ENCODE results near the gene DNAJC16. TPM values are rescaled to one million over a fixed set of nuclear protein-coding genes. Genes with fewer than 3 reads are reported as not detected.

The DNAJC16 gene
- total and polyA plus RNA-seq, 2 of the 4 experiments (the other 2 are of a cell fraction) = 8.0 to 13.1 TPM

DNA sequence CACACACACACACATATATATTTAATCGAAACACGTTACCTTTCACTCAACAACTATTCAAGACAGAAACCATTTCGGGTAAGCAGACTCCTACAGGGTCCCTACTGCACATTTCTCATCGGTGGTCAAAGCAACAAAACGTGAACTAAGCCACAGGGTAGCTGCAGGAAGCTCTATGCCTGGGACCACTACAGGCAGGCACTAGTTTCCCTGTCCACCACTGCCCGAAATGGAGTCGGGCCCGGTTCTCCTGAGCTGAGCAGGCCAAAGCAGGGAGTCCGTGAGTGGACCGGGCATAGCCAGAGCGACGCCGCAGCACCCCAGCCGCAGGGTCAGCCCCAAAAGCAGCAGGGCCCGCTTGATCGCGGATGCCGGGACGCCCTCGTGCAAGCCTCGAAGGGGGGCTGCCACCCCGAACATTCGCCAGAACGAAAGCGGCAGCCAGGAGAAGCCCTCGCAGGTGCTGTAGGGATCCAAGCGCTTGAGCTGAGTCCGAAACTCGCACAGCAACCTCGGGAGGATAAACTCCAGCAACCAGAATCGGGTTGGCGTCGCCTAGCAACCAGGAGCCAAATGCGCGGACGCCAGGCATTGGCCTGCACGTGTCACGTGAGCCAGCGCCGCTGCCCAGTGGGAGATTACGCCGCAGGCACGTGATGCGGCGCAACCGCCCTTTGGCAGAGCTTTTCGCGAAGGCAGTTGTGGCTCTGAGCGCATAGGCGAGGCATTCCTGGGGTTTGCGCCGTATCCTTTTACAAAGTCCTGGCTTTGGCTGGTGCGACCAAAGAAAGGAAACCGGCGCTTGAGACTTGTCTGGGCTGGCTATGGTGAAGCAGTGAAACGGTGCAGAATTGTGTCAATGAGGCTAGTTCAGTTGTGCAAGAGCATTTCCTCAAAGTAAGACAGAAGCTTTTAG, 76.7 kb downstream of the DNAJC16 start:
- H3K27ac ChIP-seq (ENCODE audit: insufficient read depth, low read length) = peak overlapping the region; percentile 36
- WGBS, 2 experiments (ENCODE audit: extremely low coverage in 2 of 2, insufficient read length in 1 of 2) = 3% methylated on average over 46 of the region's 56 CpGs; no CpG with 5 or more reads in 1 of the 2 experiments
- H3K4me1 ChIP-seq (ENCODE audit: control insufficient read depth, insufficient read depth, low read length) = no peaks in the 10 kb centered on the region
- peak overlapping the region; percentile 77 for H2AK9ac ChIP-seq (replicated peaks; ENCODE audit: low read depth, low read length, poor library complexity)
- CTCF ChIA-PET = interaction anchor here (1.2 kb wide), 1 partner anchor 15 kb away, joined by 3 read pairs; no protein-coding TSS in a partner anchor
- H4K8ac ChIP-seq (ENCODE audit: low read depth in 2 of 2, low read length in 2 of 2) = peak overlapping the region; percentile 94 to 95
- H3K36me3 ChIP-seq (ENCODE audit: control insufficient read depth, insufficient read depth, low read length) = no peaks in the 10 kb centered on the region
- BruUV-seq (replicated peaks) = no TSS peak
- H3K79me1 ChIP-seq (ENCODE audit: low read depth in 1 of 2, low read length in 2 of 2) = no peaks in the 10 kb centered on the region; a peak in 1 of 4 replicates
- POLR2A ChIA-PET (ENCODE audit: unreplicated experiment) = interaction anchor here (0.6 to 1.0 kb wide), 2 partner anchors 22 to 109 kb away, joined by 3 to 7 read pairs; no protein-coding TSS in a partner anchor
- peak overlapping the region; percentile 59 for H3K4ac ChIP-seq (ENCODE audit: low read depth, low read length)
- H3K9me3 ChIP-seq (ENCODE audit: control insufficient read depth, insufficient read depth, low read length) = no peaks in the 10 kb centered on the region
- peak overlapping the region; percentile 88 for H3K14ac ChIP-seq (replicated peaks; ENCODE audit: low read depth, low read length)
- no peaks in the 10 kb centered on the region for H3K27me3 ChIP-seq (ENCODE audit: control insufficient read depth, insufficient read depth, low read length)
- 0 out of 2 replicates have a peak overlapping the region, but pooled peaks have one; percentile 20 for H3K56ac ChIP-seq (ENCODE audit: extremely low read depth, insufficient read depth, low read length)
- H3K23ac ChIP-seq (ENCODE audit: low read depth, low read length) = peak overlapping the region; percentile 82
- H2BK20ac ChIP-seq (ENCODE audit: low read depth, low read length) = no peak overlapping the region
- peak overlapping the region; percentile 21; the same call in 1 of the 2 replicates for H3K18ac ChIP-seq (ENCODE audit: low read depth, low read length)
- peak overlapping the region; percentile 81 for H4K5ac ChIP-seq (ENCODE audit: low read depth, low read length)
- H3K9ac ChIP-seq (ENCODE audit: low read depth, low read length) = peak overlapping the region; percentile 65
- H2BK15ac ChIP-seq (ENCODE audit: low read depth, low read length) = 0 out of 3 replicates have a peak overlapping the region, but pooled peaks have one; percentile 36
- peak; percentile 97 for ATAC-seq (ENCODE audit: low read depth)
- in situ Hi-C loops (cut with MboI; ENCODE audit: low sequenced_read_pairs) (no loop called here), intact Hi-C loops (cut with micrococcal nuclease) (no loop called here), dilution Hi-C loops (cut with HindIII; ENCODE audit: low sequenced_read_pairs, unreplicated experiment) (no loop called here)
- TF ChIP-seq FOS (IDR thresholded peaks at IDR 0.05; ENCODE audit: low read depth, low read length) = peak; percentile 96
- TF ChIP-seq RAD21 (IDR thresholded peaks at IDR 0.05; ENCODE audit: low read length) = no peak
- no peak for TF ChIP-seq POLR2A (IDR thresholded peaks at IDR 0.05; ENCODE audit: low read depth, low read length)
- TF ChIP-seq SMC3 (IDR thresholded peaks at IDR 0.05; ENCODE audit: low read depth, low read length) = no peak
- peak; percentile 67; the same call in 1 of the 2 replicates for TF ChIP-seq CEBPB (IDR thresholded peaks at IDR 0.05; ENCODE audit: low read depth, low read length)
- TF ChIP-seq, protein P1, sequence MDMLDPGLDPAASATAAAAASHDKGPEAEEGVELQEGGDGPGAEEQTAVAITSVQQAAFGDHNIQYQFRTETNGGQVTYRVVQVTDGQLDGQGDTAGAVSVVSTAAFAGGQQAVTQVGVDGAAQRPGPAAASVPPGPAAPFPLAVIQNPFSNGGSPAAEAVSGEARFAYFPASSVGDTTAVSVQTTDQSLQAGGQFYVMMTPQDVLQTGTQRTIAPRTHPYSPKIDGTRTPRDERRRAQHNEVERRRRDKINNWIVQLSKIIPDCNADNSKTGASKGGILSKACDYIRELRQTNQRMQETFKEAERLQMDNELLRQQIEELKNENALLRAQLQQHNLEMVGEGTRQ (IDR thresholded peaks at IDR 0.05; ENCODE audit: low read depth, low read length) = peak; percentile 100
- no peak for TF ChIP-seq MAFK (IDR thresholded peaks at IDR 0.05; ENCODE audit: low read depth, low read length)
- peak; percentile 86 for TF ChIP-seq BHLHE40 (IDR thresholded peaks at IDR 0.05; ENCODE audit: low read depth, low read length)
- TF ChIP-seq NFE2L2 (IDR thresholded peaks at IDR 0.05; ENCODE audit: low read depth, low read length) = no peak
- peak overlapping the region; percentile 98 for H2AFZ ChIP-seq (replicated peaks; ENCODE audit: low read length, poor library complexity)
- H2BK5ac ChIP-seq (ENCODE audit: low read depth, low read length, poor library complexity, severe bottlenecking) = peak overlapping the region; percentile 21
- H4K20me1 ChIP-seq (ENCODE audit: insufficient read depth, low read length) = no peaks in the 10 kb centered on the region
- H4K91ac ChIP-seq (ENCODE audit: insufficient read depth, low read depth, low read length) = peak overlapping the region; percentile 83
- H2BK120ac ChIP-seq (ENCODE audit: low read depth, low read length) = no peak overlapping the region
- DNase-seq = peak; percentile 92
- peak overlapping the region; percentile 84 for H3K4me2 ChIP-seq (ENCODE audit: low read depth, low read length)
- peak overlapping the region; percentile 50 for H3K4me3 ChIP-seq (ENCODE audit: insufficient read depth, low read depth, low read length)
- H3K9me1 ChIP-seq (ENCODE audit: insufficient read depth, low read length) = 0 out of 2 replicates have a peak, but pooled peaks cover 3% of the 10 kb centered on the region
- peak overlapping the region; percentile 46; the same call in 1 of the 2 replicates for H2AK5ac ChIP-seq (ENCODE audit: low read depth, low read length)

Data from IMR-90 (cell line).